SW 1271 (cell line): Measurements from ENCODE around the gene SORCS2.

ENCODE experiments used
- DNase-seq, 2 experiments: peaks; one replicate each; lab custom pipeline; 2025; lab: John Stamatoyannopoulos, UW

The SORCS2 gene

DNA sequence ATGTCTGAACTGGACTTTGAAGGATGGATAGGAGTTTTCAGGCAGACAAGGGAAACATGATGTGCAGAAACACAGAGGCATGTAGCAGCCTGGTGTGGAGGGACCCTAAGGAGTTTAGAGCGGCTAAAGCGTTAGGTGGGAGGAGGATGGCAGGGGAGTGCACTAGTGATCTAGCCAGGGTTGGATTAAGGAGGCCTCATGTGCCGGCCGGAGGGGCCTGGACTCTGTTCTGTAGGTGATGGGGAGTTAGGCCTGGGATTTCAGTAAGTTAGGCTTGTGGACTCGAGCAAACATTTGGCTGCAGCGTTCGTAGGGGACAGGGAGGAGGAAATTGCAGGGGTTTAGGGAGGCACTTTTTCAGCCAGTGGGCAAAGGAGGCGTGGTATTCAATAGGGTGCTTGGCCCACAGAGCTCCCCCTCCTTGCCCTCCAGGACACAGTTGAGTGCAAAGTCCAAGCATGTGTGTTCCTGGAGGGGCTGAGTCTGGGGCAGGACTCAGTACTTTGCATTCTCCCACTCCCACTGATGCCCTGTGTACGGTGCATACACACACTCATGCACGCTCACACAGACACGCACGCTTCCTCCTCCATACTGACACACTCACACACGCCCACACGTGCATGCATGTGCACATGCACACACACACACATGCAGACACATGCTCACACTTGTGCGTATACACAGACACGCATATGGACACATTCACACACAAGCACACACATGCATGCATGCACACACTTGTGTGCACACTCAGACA, 223.8 kb downstream of the SORCS2 start:
- DNase-seq: no peak

- DNase-seq: no peak
Measured at GRCh38 chr4:7416745-7417432, 224.6 kb downstream of the SORCS2 start.

DNA sequence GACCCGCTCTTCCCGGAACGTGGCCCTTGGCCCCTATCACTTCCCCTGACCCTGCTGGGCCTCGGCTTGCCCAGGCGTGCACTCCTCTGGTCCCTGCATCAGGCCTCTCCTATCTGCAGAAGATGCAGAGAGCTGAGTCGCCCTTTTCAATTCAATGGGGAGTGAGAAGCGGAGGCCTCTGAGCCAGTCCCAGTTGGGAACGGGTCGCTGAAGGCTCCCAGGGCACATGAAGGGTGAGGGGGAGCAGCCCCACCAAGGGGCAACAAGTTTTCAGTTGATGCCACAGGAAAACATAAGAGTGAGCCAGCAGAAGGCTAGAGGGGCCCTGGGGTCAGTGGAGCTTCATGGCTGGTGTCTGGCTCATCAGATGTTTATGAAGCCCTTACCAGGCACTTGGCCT, 225.3 kb downstream of the SORCS2 start:
- no peak for DNase-seq

DNA sequence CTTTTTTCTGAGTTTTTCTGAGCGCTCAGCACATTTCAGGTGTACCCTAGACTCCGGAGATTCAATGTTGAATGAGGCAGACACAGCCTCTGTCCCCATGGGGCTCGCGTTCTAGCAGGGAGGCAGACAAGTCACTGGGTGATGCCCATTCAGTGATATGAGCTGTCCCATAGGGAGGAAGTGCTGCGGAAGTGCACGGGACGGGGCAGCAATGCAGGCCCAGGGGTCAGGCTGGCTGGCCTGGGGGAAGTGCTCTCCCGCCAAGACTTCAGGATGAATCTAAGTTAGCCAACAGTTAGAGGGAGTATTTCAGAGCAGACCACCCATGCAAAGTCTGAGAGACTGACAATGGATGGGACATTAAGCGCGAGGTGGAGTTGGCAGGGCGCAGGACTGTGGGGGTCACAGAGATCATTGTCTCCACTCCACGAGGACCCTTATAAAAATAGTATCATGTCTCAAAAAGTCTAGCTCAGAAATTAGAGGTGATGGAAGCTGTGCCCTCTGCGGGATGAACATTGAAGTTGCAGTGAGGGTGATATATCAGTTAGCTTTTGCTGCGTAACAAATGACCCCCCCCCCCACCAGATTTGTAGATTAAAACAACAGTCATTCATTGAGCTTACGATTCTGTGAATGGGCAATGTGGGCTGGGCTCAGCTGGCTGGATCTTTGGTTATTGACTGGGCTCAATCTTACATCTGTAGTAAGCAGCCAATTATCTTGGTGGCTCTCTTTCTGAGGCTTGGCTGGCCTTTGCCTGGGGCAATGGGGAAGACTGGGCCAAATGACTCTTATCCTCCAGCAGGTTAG, 226.0 kb downstream of the SORCS2 start:
- DNase-seq: no peak

GRCh38 chr4:7419961-7420660, 227.8 kb downstream of the SORCS2 start:
- no peak for DNase-seq

DNA sequence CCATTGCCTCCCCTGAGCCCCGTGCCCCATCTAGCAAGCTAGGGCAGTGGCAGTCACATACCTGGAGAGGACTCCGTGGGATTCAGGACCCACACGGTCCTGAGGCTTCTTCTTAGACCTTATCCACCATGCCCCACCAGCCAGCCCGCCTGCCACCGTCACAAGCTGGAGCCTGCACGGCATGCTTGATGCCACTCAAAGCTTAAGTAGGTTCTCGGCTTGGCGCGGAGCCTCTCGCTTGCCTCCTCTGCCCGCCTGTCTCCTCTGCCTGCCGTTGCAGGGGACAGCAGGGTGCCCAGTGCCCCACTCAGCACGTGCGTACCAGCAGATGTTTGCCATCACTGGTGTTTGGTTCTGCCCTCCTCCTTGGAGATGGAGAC, 228.3 kb downstream of the SORCS2 start:
- DNase-seq: no peak

DNA sequence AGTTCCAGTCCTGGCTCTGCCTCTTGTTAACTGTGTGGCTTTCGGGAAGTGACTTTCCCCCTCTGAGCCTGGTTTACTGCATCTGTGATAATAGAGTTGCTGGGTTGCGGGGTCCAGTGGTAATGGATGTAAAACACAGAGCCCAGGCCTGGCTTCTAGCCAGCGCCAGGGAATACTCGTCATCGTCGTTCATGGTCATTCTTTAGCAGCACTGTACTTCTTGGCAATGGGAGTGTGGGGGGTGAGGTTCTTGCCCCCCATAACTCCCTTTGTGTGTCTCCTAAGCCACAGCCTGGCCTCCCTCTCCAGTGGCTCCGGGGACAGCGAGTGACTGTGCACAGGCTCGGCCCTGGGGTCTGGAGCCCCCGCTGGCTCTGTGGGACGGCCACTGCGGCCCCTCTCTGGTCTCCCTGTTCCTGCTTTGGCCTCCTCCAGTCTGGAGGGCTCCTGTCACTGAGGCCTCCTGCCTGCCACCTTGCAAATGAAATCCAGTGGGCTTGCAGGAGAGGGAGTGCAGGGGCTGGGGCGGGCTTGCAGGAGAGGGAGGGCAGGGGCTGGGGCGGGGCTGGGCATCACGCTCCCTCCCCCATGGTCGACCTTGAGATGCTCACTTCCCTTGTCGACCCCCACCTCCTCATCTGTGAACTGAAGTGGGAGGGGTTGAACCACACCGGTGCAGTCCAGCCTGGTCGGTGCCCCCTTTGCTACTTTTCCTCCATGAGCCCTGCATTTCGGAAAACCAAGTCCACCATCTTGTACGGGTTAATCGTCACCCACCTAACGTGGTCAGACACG, 229.2 kb downstream of the SORCS2 start:
- DNase-seq: no peak

DNA sequence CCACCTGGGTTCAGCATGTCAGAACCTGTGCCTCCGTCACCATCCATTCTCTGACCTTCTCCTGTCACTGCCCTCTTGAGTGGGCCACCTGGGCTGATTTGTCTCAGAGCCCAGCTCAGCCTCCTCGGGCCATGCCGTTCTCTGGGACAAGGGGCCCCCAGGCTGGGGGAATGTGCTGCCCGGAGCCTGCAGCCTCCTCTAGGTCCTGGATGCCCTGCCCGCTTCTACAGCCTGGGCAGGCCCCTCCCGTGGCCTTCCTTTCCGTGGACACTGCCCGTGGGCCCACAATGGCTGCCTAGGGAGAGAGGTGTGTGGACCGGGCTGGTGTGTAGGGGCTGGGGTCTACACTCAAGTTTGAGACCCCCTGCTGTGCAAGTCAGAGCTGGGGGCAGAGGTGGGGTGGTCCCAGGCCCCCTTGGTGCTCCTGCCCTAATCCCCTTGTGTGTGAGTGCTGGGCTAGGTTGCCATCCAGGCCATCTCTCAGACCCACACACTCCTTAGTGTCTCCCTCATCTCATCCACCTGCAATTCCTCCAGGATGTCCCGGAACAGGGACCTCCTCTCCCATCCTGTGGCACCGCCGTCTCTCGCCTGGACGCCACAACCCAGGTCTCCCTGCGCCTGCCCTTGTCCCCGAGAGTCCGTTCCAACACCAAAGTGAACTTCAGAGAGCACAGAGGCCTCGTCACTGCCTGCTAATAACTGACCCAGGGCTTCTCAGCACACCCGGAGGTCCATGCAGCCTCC, 230.0 kb downstream of the SORCS2 start:
- DNase-seq: no peak

GRCh38 chr4:7422898-7423180, 230.5 kb downstream of the SORCS2 start:
- DNase-seq: no peak

GRCh38 chr4:7423391-7423790, 231.1 kb downstream of the SORCS2 start:
- no peak for DNase-seq

DNA sequence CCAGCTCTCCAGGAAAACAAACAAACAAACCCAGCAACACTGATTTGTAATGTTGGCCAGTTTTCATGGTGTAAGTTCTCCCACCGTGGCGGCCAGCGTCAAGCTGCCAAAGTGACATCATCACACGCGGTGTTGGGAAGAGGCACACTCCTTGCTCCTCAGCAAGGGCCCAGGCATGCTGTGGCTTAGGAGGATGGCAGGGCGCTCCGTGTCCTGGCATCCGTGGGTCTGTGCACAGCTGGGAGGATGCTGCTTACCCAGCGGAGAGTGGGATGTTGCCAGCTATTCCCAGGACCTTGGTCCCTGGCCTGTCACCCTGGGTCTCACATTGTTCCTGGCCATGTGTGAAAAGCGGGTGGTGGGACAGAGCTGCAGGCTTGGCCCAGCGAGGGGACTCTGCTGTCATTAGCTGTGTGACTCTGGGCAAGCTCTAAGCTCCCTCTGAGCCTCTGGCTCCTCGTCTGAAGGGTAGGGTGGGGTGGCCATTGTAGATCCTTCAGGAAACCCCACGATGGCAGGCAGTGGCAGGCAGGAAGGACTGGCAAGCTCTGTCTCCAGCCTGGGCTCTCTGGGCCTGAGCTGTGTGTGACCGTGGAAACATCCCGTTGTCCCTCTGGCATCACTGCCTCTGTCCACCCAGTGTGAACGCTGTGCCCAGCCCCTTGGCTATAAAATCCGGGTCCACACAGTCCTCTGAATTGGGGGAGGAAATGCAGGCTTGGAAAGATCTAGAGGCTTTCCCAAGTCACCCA, 231.6 kb downstream of the SORCS2 start:
- no peak for DNase-seq

GRCh38 chr4:7424553-7425111, 232.3 kb downstream of the SORCS2 start:
- DNase-seq: no peak

GRCh38 chr4:7425124-7425523, 232.8 kb downstream of the SORCS2 start:
- DNase-seq: no peak

DNA sequence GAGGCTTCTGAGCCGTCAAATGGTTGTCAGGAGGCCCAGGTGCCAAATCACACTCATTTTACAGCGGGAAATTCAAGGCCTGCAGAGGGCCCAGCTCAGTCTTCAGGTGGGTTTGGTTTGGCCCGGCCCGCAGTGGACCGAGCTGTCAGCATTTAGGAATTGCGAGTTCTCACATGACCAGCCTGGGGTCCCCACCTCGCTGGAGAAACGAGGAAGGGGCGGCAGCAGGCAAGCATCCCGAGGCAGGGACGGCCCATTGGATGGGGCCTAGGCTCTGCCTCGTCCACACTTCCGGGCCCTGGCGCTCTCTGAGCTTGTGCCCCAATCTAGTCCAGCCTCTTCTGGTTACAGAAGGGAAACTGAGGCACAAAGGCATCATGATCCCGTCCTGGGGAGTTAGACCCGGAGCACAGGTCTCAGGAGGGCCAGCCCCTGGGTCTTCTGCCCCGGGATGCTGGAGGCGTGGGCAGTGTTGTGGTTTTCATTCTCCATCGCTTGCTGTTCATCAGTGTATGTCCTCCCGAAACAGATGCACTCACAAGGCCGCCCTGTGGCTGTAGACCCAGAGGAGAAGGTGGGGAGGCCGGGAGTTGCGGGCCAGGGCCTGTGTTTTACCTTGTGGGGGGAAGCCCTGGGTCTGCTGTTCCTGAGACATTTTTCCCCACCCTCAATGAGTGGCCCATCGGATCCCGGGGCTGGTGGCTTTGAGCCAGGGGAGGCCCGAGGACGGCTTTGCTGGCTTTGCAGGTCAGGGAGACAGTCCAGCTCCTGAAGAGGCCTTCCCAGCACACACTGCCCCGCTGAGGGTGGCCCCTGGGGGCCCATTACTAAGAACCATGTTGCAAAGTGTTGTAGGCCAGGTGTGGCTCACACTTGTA, 233.5 kb downstream of the SORCS2 start:
- DNase-seq: no peak

DNA sequence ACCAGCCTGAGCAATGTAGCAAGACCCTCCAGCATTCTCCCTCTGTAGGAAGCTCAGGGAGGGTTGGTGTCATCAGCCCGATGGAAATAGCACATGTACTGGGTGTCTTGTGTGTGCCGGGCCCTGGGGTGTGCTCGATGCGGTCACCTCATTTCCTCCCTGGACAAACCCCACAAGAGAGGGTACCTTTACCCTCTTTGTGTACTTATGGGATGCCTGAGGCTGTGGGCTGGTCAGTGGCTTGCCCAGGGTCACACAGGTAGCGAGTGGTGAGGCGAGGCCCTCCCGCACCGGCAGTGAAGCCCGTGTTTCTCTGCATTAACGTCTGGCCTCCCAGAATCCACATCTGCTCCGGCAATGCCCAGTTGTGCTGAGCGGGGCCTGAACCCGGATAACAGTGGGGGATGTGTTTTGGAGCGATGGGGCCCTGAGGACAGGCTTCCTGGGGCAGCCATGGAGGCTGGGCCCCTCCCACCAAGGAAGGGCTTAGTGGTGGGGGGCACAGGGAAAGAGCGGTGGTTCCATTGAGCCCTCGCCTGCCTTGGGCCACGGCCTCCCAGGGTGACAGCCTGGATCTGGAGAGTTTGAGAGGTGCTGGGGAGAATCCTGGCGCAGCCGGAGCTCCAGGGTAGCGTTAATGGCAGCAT, 234.3 kb downstream of the SORCS2 start:
- DNase-seq: no peak

- DNase-seq: no peak
Measured at GRCh38 chr4:7427361-7427760, 235.0 kb downstream of the SORCS2 start.

- DNase-seq: no peak
Measured at GRCh38 chr4:7427831-7428260, 235.5 kb downstream of the SORCS2 start.
